IPS-18a (cell line): Measurements from ENCODE around the gene ICAM4.

Experiments
- H3K27ac ChIP-seq: one replicate; pipeline ENCODE4 v1.5.1; 2013; ENCODE audit warnings: low read length
- H3K27me3 ChIP-seq: one replicate; pipeline ENCODE4 v1.6.1; 2013; ENCODE audit warnings: mild to moderate bottlenecking, low read length; ENCODE audit not compliant: control insufficient read depth, insufficient read depth
- H3K36me3 ChIP-seq: one replicate; pipeline ENCODE4 v1.6.1; 2013; ENCODE audit warnings: low read depth, low read length; ENCODE audit not compliant: control insufficient read depth
- H3K4me1 ChIP-seq: one replicate; pipeline ENCODE4 v1.6.1; 2013; ENCODE audit warnings: low read depth, low read length; ENCODE audit not compliant: control insufficient read depth
- H3K4me3 ChIP-seq: one replicate; pipeline ENCODE4 v1.5.1; 2013; ENCODE audit warnings: low read length
- H3K9ac ChIP-seq: one replicate; pipeline ENCODE4 v1.6.1; 2013; ENCODE audit warnings: mild to moderate bottlenecking, low read length, moderate library complexity
- H3K9me3 ChIP-seq: one replicate; pipeline ENCODE4 v1.6.1; 2013; ENCODE audit warnings: low read depth, low read length; ENCODE audit not compliant: control insufficient read depth

Gene ICAM4

DNA sequence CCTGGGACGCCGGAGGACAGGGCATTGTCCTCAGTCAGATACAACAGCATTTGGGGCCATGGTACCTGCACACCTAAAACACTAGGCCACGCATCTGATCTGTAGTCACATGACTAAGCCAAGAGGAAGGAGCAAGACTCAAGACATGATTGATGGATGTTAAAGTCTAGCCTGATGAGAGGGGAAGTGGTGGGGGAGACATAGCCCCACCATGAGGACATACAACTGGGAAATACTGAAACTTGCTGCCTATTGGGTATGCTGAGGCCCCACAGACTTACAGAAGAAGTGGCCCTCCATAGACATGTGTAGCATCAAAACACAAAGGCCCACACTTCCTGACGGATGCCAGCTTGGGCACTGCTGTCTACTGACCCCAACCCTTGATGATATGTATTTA lies 1.4 kb upstream of the ICAM4 start:
- no peaks in the 10 kb centered on the region for H3K36me3 ChIP-seq
- H3K27me3 ChIP-seq, result peaks cover 47% of the 10 kb centered on the region
- H3K9me3 ChIP-seq, result no peaks in the 10 kb centered on the region
- H3K4me3 ChIP-seq, result no peak overlapping the region
- no peak overlapping the region for H3K9ac ChIP-seq
- H3K4me1 ChIP-seq, result peaks cover 7% of the 10 kb centered on the region
- no peak overlapping the region for H3K27ac ChIP-seq

DNA sequence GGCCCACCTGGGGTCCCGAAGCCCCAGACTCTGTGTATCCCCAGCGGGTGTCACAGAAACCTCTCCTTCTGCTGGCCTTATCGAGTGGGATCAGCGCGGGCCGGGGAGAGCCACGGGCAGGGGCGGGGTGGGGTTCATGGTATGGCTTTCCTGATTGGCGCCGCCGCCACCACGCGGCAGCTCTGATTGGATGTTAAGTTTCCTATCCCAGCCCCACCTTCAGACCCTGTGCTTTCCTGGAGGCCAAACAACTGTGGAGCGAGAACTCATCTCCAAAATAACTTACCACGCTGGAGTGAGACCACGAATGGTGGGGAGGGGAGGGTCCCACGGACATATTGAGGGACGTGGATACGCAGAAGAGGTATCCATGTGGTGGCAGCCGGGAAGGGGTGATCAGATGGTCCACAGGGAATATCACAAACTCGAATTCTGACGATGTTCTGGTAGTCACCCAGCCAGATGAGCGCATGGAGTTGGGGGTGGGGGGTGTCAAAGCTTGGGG lies 2.0 kb downstream of the ICAM4 start:
- peaks cover 80% of the 10 kb centered on the region for H3K27me3 ChIP-seq
- H3K9ac ChIP-seq, result no peak overlapping the region
- no peaks in the 10 kb centered on the region for H3K9me3 ChIP-seq

DNA sequence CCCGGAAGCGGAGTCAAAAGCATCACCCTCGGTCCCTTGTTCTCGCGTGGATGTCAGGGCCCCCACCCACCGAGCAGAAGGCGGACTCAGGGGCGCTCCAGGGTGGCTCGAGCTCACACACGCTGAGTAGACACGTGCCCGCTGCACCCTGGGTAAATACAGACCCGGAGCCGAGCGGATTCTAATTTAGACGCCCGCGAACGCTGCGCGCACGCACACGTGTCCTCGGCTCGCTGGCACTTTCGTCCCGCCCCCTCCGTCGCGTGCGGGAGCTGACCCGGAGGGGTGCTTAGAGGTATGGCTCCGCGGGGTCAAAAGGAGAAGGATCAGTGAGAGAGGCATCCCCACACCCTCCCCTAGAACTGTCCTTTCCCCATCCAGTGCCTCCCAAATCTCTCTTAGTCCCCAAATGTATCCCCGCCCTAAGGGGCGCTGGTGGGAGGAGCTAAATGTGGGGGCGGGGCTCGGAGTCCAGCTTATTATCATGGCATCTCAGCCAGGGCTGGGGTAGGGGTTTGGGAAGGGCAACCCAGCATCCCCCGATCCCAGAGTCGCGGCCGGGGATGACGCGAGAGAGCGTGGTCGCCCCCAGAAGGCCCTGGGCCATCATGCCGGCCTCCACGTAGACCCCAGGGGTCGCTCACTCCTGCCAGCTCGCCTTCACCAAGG lies 2.5 kb downstream of the ICAM4 start:
- Histone ChIP-seq H3K36me3 (no peaks in the 10 kb centered on the region), H3K9me3 (no peaks in the 10 kb centered on the region), H3K9ac (no peak overlapping the region), H3K4me3 (peak overlapping the region; percentile 46), H3K4me1 (peaks cover 19% of the 10 kb centered on the region), H3K27ac (no peak overlapping the region), H3K27me3 (peaks cover 86% of the 10 kb centered on the region)

More for the DNA sequence above, 2.0 kb downstream of the ICAM4 start:
- Histone ChIP-seq H3K36me3 (no peaks in the 10 kb centered on the region), H3K27ac (no peak overlapping the region), H3K4me1 (peaks cover 19% of the 10 kb centered on the region), H3K4me3 (peak overlapping the region; percentile 46)

DNA sequence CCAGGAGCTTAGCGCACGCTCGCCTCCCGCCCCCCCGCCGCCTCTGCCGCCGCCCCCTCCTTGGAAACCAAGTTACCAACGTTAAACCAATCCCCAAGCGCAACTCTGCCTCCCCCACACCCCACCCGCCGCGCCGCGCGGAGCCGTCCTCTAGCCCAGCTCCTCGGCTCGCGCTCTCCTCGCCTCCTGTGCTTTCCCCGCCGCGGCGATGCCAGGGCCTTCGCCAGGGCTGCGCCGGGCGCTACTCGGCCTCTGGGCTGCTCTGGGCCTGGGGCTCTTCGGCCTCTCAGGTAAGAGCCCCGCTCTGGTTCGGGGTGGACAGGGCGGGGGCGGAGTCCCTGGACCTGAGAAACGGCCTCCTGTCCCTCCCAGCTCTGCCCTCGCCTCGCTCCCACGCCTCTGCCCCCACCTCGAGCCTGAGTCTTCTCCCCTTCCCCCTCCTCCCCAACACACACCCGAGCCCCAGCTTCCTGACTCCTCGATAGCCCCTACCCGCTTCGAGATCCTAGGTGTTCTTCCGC lies 3.1 kb downstream of the ICAM4 start, which contains the start of gene ICAM5:
Gene ICAM5 (plus strand): TSS at position 117 of the 521 bp plus-strand sequence. CDS start 92 bp downstream, at position 209.
- peaks cover 92% of the 10 kb centered on the region for H3K27me3 ChIP-seq
- no peaks in the 10 kb centered on the region for H3K36me3 ChIP-seq
- no peaks in the 10 kb centered on the region for H3K9me3 ChIP-seq
- H3K27ac ChIP-seq, result no peak within 1 kb of the TSS
- peak within 1 kb of the TSS; percentile 46 for H3K4me3 ChIP-seq
- H3K4me1 ChIP-seq, result peaks cover 19% of the 10 kb centered on the region
- H3K9ac ChIP-seq, result no peak within 1 kb of the TSS

DNA sequence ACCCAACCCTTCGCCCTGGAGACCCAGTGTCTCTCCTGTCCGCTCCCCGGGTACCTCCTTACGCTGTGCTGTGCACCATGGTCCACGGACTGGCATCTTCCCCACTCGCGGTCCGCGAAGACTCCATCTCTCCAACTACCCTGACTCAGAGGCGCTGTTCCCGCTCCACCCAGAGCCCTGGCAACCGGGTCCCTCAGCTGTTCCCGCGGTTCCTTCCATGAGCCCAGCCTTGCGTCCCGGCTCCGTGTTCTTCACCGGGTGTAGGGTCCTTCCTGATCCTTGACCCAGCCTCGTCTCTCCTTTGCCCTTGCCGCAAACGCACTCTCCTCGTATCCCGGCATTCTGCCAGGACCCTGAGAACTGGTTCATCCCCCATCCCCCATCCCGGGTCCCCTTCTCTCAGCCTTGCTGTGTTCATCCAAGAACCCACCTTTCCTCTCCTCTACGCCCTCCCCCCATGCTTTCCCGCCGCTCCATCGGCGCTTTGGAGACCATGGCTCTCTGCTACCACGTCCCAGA lies 3.7 kb downstream of the ICAM4 start:
- H3K9ac ChIP-seq, result no peak overlapping the region
- peaks cover 97% of the 10 kb centered on the region for H3K27me3 ChIP-seq
- peak overlapping the region; percentile 46 for H3K4me3 ChIP-seq
- H3K27ac ChIP-seq, result no peak overlapping the region
- H3K36me3 ChIP-seq, result no peaks in the 10 kb centered on the region
- peaks cover 19% of the 10 kb centered on the region for H3K4me1 ChIP-seq
- H3K9me3 ChIP-seq, result no peaks in the 10 kb centered on the region

DNA sequence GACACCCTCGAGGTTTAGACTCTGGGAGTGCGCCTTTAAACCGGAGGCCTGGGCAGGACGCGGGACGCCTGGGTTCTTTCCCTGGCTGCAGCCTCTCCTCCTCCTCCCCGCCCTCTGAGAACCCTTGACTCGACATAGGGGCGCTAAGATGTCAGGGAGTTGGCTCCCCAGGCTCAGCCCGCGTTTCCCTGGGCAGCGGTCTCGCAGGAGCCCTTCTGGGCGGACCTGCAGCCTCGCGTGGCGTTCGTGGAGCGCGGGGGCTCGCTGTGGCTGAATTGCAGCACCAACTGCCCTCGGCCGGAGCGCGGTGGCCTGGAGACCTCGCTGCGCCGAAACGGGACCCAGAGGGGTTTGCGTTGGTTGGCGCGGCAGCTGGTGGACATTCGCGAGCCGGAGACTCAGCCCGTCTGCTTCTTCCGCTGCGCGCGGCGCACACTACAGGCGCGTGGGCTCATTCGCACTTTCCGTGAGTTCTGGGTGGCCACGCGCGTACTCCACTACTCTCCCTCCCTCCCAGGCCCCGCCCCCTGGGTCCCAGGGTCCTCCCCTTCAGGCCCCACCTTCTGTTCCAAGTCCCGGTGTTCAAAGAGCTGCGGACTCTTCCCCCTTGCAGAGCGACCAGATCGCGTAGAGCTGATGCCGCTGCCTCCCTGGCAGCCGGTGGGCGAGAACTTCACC lies 4.3 kb downstream of the ICAM4 start:
- Histone ChIP-seq H3K27me3 (peaks cover 100% of the 10 kb centered on the region), H3K4me3 (peak overlapping the region; percentile 46), H3K9ac (no peak overlapping the region), H3K36me3 (no peaks in the 10 kb centered on the region), H3K9me3 (no peaks in the 10 kb centered on the region), H3K4me1 (peaks cover 23% of the 10 kb centered on the region), H3K27ac (no peak overlapping the region)

DNA sequence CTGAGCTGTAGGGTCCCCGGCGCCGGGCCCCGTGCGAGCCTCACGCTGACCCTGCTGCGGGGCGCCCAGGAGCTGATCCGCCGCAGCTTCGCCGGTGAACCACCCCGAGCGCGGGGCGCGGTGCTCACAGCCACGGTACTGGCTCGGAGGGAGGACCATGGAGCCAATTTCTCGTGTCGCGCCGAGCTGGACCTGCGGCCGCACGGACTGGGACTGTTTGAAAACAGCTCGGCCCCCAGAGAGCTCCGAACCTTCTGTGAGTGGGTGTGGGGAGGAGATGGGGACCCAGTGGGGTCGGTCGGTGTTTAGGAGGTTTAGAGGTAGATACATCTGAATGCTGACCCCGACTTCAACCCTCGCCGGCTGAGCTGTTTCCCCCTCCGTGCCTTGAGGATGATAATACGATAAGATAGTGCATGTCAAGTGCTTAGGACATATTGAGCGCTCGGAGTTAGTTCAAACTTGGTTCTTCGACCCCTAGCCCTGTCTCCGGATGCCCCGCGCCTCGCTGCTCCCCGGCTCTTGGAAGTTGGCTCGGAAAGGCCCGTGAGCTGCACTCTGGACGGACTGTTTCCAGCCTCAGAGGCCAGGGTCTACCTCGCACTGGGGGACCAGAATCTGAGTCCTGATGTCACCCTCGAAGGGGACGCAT lies 4.9 kb downstream of the ICAM4 start:
- Histone ChIP-seq H3K4me3 (peak overlapping the region; percentile 46), H3K9me3 (no peaks in the 10 kb centered on the region), H3K36me3 (no peaks in the 10 kb centered on the region), H3K27me3 (peaks cover 100% of the 10 kb centered on the region), H3K4me1 (peaks cover 23% of the 10 kb centered on the region), H3K9ac (no peak overlapping the region), H3K27ac (no peak overlapping the region)

DNA sequence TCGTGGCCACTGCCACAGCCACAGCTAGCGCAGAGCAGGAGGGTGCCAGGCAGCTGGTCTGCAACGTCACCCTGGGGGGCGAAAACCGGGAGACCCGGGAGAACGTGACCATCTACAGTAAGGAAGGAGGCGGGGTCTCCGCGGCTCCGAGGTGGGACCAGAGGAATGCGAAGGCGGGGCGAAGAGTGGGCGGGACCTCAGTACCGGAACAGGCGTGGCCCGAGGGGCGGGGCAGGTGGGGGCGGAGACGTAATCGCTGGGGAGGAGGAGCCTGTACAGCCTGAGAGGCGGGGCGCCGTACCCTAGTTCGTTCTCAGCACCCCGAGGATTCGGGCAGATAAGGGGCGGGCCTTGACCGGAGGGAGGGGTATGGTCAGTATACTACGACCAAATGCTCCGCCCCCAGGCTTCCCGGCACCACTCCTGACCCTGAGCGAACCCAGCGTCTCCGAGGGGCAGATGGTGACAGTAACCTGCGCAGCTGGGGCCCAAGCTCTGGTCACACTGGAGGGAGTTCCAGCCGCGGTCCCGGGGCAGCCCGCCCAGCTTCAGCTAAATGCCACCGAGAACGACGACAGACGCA lies 5.5 kb downstream of the ICAM4 start:
- Histone ChIP-seq H3K9me3 (no peaks in the 10 kb centered on the region), H3K4me3 (peak overlapping the region; percentile 46), H3K4me1 (peaks cover 22% of the 10 kb centered on the region), H3K27me3 (peaks cover 100% of the 10 kb centered on the region), H3K27ac (no peak overlapping the region), H3K9ac (no peak overlapping the region), H3K36me3 (no peaks in the 10 kb centered on the region)

DNA sequence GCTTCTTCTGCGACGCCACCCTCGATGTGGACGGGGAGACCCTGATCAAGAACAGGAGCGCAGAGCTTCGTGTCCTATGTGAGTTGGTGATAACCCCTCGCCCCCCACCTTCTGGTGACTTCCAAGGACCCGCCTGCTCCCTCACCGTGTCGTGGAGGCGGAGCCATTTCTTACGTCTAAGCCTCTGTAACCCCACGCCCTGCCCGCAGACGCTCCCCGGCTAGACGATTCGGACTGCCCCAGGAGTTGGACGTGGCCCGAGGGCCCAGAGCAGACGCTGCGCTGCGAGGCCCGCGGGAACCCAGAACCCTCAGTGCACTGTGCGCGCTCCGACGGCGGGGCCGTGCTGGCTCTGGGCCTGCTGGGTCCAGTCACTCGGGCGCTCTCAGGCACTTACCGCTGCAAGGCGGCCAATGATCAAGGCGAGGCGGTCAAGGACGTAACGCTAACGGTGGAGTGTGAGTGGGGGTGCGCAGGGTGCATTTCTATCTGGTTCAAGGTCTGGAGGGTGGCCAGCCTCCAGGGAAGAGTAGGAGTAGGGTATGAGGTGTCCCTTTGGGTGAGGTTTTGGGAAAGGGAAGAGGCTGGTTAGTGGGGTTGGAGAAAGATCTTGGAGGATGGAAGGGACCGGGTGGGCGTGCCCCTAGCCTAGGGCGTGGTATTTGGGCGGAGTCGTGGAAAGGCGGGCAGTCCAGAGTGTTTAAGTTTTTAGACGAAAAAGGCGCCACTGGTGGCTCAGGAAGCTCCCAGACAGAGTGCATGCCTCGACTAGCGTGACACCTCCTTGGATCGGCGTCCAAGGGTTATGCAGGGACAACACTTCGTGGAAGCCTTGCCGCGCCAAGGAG lies 6.3 kb downstream of the ICAM4 start:
- no peak overlapping the region for H3K9ac ChIP-seq
- peaks cover 100% of the 10 kb centered on the region for H3K27me3 ChIP-seq
- H3K4me3 ChIP-seq, result peak overlapping the region; percentile 32

DNA sequence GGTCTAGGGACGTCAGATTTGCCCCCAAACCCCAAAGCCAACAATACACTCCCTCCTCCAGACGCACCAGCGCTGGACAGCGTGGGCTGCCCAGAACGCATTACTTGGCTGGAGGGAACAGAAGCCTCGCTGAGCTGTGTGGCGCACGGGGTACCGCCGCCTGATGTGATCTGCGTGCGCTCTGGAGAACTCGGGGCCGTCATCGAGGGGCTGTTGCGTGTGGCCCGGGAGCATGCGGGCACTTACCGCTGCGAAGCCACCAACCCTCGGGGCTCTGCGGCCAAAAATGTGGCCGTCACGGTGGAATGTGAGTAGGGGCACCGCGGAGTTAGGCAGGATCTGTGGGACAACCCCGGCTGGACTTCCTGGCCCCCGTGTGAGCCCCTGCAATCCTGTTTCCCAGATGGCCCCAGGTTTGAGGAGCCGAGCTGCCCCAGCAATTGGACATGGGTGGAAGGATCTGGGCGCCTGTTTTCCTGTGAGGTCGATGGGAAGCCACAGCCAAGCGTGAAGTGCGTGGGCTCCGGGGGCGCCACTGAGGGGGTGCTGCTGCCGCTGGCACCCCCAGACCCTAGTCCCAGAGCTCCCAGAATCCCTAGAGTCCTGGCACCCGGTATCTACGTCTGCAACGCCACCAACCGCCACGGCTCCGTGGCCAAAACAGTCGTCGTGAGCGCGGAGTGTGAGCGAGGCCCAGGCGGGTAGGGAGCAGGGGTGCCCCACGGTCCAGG lies 7.0 kb downstream of the ICAM4 start:
- no peak overlapping the region for H3K9ac ChIP-seq
- no peaks in the 10 kb centered on the region for H3K36me3 ChIP-seq
- no peaks in the 10 kb centered on the region for H3K9me3 ChIP-seq
- H3K27ac ChIP-seq, result no peak overlapping the region
- H3K27me3 ChIP-seq, result peaks cover 94% of the 10 kb centered on the region
- no peak overlapping the region for H3K4me3 ChIP-seq
- peaks cover 18% of the 10 kb centered on the region for H3K4me1 ChIP-seq

More for the DNA sequence above, 6.3 kb downstream of the ICAM4 start:
- peaks cover 18% of the 10 kb centered on the region for H3K4me1 ChIP-seq
- no peaks in the 10 kb centered on the region for H3K36me3 ChIP-seq
- H3K9me3 ChIP-seq, result no peaks in the 10 kb centered on the region
- no peak overlapping the region for H3K27ac ChIP-seq
